Activated CD8-positive, alpha-beta memory T cell treated with anti-CD3 and anti-CD28 coated beads for 48 hours (primary cell): ENCODE data around the gene OR3A2.
"Not testable (repeated sequence)": the region's sequence is repeated elsewhere in the genome, so short reads cannot be mapped to it uniquely, and the experiment has no call there.

Source experiments
- DNase-seq, 3 experiments: peaks; one replicate each; pipeline ENCODE4 v3.0.0-alpha.2; 2020; ENCODE audit warnings: low read depth in 2 of 3, low spot score in 2 of 3

Gene OR3A2

DNA sequence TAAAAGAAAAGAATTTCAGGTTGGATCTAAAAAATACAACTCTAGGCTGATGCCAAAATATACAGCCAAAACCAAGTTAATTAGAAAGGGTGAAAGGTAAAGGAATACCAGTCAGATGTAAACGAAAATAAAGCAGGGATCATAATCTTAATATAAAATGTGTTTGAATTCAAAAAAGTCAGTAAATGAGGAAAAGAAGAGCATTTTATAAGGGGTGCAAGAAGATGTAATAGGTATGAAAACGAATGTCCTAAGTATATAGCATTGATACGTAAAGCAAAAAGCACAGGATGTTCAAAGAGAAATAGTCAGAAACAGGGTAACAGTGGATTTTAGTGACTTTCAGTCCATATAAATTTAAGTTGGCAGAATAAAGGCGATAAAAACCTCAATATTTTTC, 90.5 kb downstream of the OR3A2 start:
- DNase-seq, result no peak

- DNase-seq, result not testable (repeated sequence)
These were observed 92.6 kb downstream of the OR3A2 start for GRCh38 chr17:3293548-3293947.

DNA sequence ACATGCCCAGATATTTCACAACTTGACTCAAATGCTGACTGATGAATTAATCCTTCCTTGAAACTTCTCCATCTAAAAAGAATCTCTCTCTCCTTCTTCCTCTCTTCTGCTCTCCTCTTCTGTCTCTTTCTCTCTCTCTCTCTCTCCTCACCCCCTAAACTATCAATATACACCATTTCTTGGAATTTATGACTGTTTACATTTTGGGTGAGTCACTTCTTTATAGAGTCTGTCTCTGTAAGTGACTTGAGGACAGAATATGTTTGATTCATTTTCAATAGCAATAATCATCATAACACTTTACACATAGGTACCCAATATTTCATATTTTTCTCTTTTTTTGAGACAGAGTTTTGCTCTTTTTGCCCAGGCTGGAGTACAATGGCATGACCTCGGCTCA, 103.2 kb downstream of the OR3A2 start:
- no peak for DNase-seq

DNA sequence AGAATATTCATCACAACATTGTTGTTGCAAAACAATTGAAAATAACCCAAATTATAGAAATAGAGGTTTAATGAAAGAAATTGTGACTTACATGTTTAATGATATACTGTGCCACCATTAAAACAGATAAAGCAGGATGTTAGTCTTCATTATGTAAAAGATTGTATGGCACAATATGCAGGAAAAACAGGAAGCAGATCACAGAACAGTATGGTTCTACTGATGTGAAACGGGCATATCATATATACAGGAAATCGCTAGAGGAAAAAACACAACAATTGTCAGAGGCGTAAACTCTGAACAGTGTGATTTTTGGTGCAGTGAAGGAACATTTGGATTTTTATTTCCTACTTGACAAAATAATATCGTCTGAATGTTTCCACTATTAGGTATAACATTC, 110.0 kb downstream of the OR3A2 start:
- no peak for DNase-seq

- DNase-seq, result no peak
These were observed 114.8 kb downstream of the OR3A2 start for GRCh38 chr17:3271072-3271848.

DNA sequence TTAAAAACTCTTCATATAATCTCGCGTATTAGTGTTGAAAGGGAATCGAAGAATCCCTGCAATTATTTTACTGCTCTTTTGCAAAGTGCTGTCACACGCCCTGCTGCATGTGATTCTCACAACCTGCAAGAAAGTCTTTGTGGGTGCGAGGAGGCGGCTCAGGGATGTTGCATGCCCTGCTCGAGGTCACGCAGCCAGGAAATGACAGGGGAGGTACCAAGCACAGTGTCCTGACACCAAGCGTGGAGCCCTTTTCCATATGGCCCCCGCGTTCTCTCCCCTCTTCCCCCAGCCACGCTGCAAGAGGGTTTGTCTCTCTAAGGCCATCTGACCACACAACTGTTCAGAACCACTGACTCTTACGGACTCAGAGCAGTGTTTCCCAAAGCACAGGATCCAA, 125.5 kb downstream of the OR3A2 start:
- DNase-seq, result no peak

- DNase-seq, result no peak
These were observed 125.9 kb downstream of the OR3A2 start for GRCh38 chr17:3260163-3260562.

DNA sequence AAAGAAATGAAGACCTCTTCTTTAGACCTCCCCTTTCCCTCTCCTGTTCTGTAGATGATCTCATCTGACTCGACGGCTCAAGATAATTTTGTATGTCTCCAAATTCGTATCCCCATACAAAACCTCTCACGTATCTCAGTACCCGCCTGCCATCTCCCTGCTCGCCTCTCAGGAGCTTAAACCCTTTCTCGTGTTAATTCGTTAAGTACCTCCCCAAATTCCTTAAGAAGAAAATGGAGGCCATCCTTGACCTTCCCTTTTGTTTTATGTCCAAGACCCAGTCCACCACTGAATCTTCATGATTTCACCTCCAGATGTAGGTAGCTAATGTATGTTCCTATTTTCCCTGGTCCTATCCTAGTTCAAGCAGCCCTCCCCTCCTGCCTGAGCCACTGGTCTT, 129.5 kb downstream of the OR3A2 start:
- no peak for DNase-seq

GRCh38 chr17:3249013-3249412, 137.1 kb downstream of the OR3A2 start:
- DNase-seq, result not testable (repeated sequence)

- DNase-seq, result not testable (repeated sequence)
These were observed 141.3 kb downstream of the OR3A2 start for GRCh38 chr17:3244841-3245240.

GRCh38 chr17:3241044-3241443, 145.1 kb downstream of the OR3A2 start:
- DNase-seq, result not testable (repeated sequence)

- DNase-seq, result not testable (repeated sequence)
These were observed 147.4 kb downstream of the OR3A2 start for GRCh38 chr17:3238685-3239084.

GRCh38 chr17:3232300-3232699, 153.8 kb downstream of the OR3A2 start:
- not testable (repeated sequence) for DNase-seq
